Measurements from ENCODE around the gene ALK.

GRCh38 chr2:29367986-29368658 lies 553.3 kb downstream of the ALK start:
- TF ChIP-seq POLR2AphosphoS5 (IDR thresholded peaks at IDR 0.05) = no peak
- TF ChIP-seq CTCF (IDR thresholded peaks at IDR 0.05) = no peak
